Stimulated activated CD4-positive, alpha-beta T cell treated with anti-CD3 and anti-CD28 coated beads, Interleukin-15, amount 100 ng/mL, for 1 hour (primary cell): ENCODE data around the gene DDIT4.
"Not testable (repeated sequence)": the region's sequence is repeated elsewhere in the genome, so short reads cannot be mapped to it uniquely, and the experiment has no call there.

ENCODE experiments used
- DNase-seq, 2 donors: peaks; one replicate each; pipeline ENCODE4 v3.0.0-alpha.2; 2020; ENCODE audit warnings: low read depth in 1 of 2, low spot score in 1 of 2

The DDIT4 gene

GRCh38 chr10:72249176-72249862 is 24.4 kb upstream of the DDIT4 start:
- not testable (repeated sequence) for DNase-seq

- DNase-seq, result no peak
Observed at GRCh38 chr10:72250666-72251065, 23.1 kb upstream of the DDIT4 start.

GRCh38 chr10:72251635-72252034 is 22.1 kb upstream of the DDIT4 start:
- no peak for DNase-seq

- DNase-seq, result no peak
Observed at GRCh38 chr10:72252972-72253371, 20.8 kb upstream of the DDIT4 start.

GRCh38 chr10:72253578-72253977 is 20.1 kb upstream of the DDIT4 start:
- DNase-seq, result no peak

GRCh38 chr10:72254813-72255568 is 18.7 kb upstream of the DDIT4 start:
- no peak for DNase-seq

- no peak for DNase-seq
Observed at GRCh38 chr10:72255977-72256729, 17.6 kb upstream of the DDIT4 start.

- no peak for DNase-seq
Observed at GRCh38 chr10:72257051-72257892, 16.5 kb upstream of the DDIT4 start.

- DNase-seq, result no peak
Observed at GRCh38 chr10:72258617-72259016, 15.1 kb upstream of the DDIT4 start.

GRCh38 chr10:72259491-72260238 is 14.1 kb upstream of the DDIT4 start:
- no peak for DNase-seq

- DNase-seq, result peak; percentile 60 to 64
Observed at GRCh38 chr10:72260239-72260975, 13.3 kb upstream of the DDIT4 start.

GRCh38 chr10:72260976-72261783 is 12.5 kb upstream of the DDIT4 start:
- no peak for DNase-seq

- no peak for DNase-seq
Observed at GRCh38 chr10:72261784-72262404, 11.8 kb upstream of the DDIT4 start.

GRCh38 chr10:72263613-72264241 is 10.0 kb upstream of the DDIT4 start:
- no peak for DNase-seq

GRCh38 chr10:72264536-72264935 is 9.2 kb upstream of the DDIT4 start:
- no peak for DNase-seq

GRCh38 chr10:72265508-72265907 is 8.2 kb upstream of the DDIT4 start:
- no peak for DNase-seq

- DNase-seq, result no peak
Observed at GRCh38 chr10:72265990-72266865, 7.5 kb upstream of the DDIT4 start.
